ENCODE measurements around the gene SORCS2.

GRCh38 chr4:7197910-7198309 lies 5.6 kb downstream of the SORCS2 start:
- TF ChIP-seq POLR2A (IDR thresholded peaks at IDR 0.05): no peak
- TF ChIP-seq CTCF (IDR thresholded peaks at IDR 0.05): no peak
- no peak for TF ChIP-seq POLR2AphosphoS5 (IDR thresholded peaks at IDR 0.05)
- no peak for TF ChIP-seq EP300 (IDR thresholded peaks at IDR 0.05; ENCODE audit: low read depth)
